NT2/D1 (cell line): Measurements from ENCODE around the gene ELP5.

Source experiments
- DNase-seq: peaks from one replicate; pipeline ENCODE4 v3.0.0-alpha.2; 2011; ENCODE audit warnings: low read depth, low spot score
- H3K27me3 ChIP-seq: 2 replicates; pipeline ENCODE4 v1.6.0; 2011; ENCODE audit warnings: mild to moderate bottlenecking; ENCODE audit not compliant: insufficient read length, insufficient read depth
- H3K36me3 ChIP-seq: 2 replicates; pipeline ENCODE4 v1.6.1; 2011; ENCODE audit warnings: mild to moderate bottlenecking, low read length, mixed read lengths; ENCODE audit not compliant: insufficient read depth, insufficient read length
- H3K4me1 ChIP-seq: 2 replicates; pipeline ENCODE4 v1.5.1; 2011; ENCODE audit not compliant: insufficient read depth, insufficient read length
- H3K4me3 ChIP-seq: 2 replicates; pipeline ENCODE4 v1.5.1; 2011; ENCODE audit warnings: low read depth; ENCODE audit not compliant: insufficient read length
- H3K9ac ChIP-seq: 2 replicates; pipeline ENCODE4 v1.6.0; 2011; ENCODE audit warnings: low read depth; ENCODE audit not compliant: insufficient read length
- H3K9me3 ChIP-seq: 2 replicates; pipeline ENCODE4 v1.5.1; 2011; ENCODE audit warnings: mild to moderate bottlenecking, low read length; ENCODE audit not compliant: insufficient read depth
- SUZ12 ChIP-seq: IDR thresholded peaks from 2 replicates; pipeline ENCODE4 v1.6.1; 2011; ENCODE audit not compliant: insufficient read length, insufficient read depth; ENCODE audit errors: extremely low read depth
- YY1 ChIP-seq: IDR thresholded peaks from 2 replicates; pipeline ENCODE4 v1.6.1; 2011; ENCODE audit not compliant: insufficient read length, insufficient read depth
- ZNF274 ChIP-seq: IDR thresholded peaks from 2 replicates; pipeline ENCODE4 v1.6.1; 2011; ENCODE audit warnings: mild to moderate bottlenecking, low read depth, low read length

ELP5 gene

DNA sequence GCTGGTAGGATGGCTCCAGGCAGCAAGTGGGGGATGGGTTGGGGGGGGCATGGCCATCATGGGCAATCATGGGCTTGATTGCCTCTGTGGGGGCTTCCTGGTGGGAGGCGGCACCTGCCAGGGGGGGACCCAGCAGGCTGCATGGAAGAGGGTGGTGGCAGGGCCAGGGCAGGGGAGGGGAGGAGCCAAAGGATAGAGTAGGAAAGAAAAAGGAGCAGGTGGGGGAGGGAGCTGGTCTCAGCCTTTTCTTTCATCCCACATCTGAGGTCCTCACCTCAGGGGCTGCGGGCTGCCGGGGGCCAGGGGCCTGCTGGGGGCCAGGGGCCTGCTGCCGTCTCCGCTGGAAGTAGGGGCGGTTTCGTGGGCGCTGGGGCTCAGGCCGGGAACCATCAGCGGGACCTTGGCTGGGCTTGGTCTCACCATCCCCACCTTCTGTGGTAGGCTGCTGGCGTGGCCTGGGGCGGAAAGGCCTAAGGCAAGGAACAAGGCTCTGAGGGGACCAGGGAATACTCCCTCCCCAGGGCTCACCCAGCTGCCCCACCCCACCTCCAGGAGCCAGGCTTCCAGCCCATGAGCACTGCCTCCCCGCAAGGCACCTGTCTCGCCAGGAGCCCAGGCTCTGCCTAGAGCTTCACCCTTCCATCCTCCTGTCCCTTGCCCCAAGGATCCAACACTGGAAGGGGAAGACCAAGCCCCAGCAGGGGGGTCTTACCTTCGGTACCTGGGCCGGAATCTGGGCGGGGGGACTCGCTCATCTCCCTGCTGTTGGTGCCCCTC, 37.4 kb downstream of the ELP5 start:
- DNase-seq, result no peak
- Histone ChIP-seq H3K9ac (no peak overlapping the region), H3K4me3 (no peak overlapping the region), H3K9me3 (no peaks in the 10 kb centered on the region), H3K4me1 (peaks cover 9% of the 10 kb centered on the region), H3K36me3 (no peaks in the 10 kb centered on the region), H3K27me3 (no peaks in the 10 kb centered on the region)
- TF ChIP-seq ZNF274 (no peak), YY1 (no peak), SUZ12 (no peak)

DNA sequence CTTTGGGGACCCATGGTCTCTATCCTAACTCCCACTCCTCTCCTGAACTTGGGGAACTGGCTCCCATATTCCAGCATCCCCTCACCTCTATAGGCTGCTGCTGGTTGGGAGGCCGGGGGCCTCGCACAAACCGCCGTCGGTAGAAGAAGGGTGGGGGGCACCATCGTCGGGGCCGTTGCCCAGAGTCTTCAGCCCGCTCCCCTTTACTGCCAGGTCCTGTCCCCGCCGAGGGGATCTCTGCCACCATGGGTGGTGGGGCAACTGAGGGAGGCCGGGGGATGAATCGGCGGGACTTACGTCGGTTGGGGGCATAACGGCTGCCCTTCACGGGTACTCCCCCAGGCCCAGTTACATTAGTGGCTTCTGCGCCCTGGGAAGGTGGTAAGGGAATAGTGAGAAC, 38.2 kb downstream of the ELP5 start:
- Histone ChIP-seq H3K4me3 (no peak overlapping the region), H3K9ac (no peak overlapping the region), H3K4me1 (peaks cover 9% of the 10 kb centered on the region), H3K36me3 (no peaks in the 10 kb centered on the region), H3K27me3 (no peaks in the 10 kb centered on the region), H3K9me3 (no peaks in the 10 kb centered on the region)
- DNase-seq, result no peak
- TF ChIP-seq ZNF274 (no peak), SUZ12 (no peak), YY1 (no peak)

DNA sequence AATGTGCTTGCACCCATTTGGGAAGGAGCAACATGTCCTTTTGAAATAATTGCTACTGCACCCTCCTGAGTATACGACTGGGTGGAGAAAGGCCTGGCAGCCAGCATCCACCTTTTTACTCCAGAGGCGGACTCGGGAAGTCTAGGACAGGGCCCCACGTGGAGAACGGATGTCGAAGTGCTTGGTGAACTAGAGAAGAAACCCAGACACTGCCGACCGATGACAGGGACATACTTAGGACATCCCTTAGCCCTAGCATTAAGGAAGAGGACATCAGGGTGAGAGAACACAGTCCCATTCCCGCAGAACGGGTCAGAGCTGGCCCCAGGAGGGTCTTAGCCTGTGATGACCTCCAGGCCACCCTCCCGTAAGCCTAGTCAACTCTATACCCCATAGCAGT, 38.7 kb downstream of the ELP5 start:
- no peaks in the 10 kb centered on the region for H3K36me3 ChIP-seq
- H3K4me3 ChIP-seq, result no peak overlapping the region
- no peak for DNase-seq
- peaks cover 2% of the 10 kb centered on the region for H3K27me3 ChIP-seq
- H3K4me1 ChIP-seq, result peaks cover 9% of the 10 kb centered on the region
- no peak for TF ChIP-seq SUZ12
- TF ChIP-seq ZNF274, result no peak
- TF ChIP-seq YY1, result no peak
- no peak overlapping the region for H3K9ac ChIP-seq
- H3K9me3 ChIP-seq, result no peaks in the 10 kb centered on the region; the same call in 1 of the 2 replicates

DNA sequence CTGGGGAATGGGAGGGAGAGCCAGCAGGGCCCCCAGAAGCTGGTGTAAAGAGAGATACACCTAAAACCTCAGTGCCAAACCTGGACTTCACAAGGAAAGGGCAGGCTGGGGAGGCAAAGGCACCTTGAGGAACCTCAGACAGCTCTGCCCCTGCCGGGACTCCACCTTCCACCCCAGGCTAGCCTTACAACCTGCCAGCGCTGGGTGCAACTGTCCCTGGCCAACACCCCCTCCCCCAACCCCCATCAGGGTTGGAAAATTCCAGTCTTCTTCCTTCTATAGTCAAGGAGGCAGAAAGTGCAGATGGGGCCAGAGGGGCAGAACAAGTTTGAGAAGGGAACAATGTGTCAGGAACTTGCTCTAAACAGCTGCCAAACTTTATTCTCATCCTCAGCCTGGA, 40.2 kb downstream of the ELP5 start:
- no peaks in the 10 kb centered on the region for H3K36me3 ChIP-seq
- H3K9ac ChIP-seq, result no peak overlapping the region
- no peak overlapping the region for H3K4me3 ChIP-seq
- no peak for TF ChIP-seq YY1
- peaks cover 12% of the 10 kb centered on the region for H3K27me3 ChIP-seq
- H3K9me3 ChIP-seq, result no peaks in the 10 kb centered on the region; the same call in 1 of the 2 replicates
- peaks cover 9% of the 10 kb centered on the region for H3K4me1 ChIP-seq
- no peak for DNase-seq

DNA sequence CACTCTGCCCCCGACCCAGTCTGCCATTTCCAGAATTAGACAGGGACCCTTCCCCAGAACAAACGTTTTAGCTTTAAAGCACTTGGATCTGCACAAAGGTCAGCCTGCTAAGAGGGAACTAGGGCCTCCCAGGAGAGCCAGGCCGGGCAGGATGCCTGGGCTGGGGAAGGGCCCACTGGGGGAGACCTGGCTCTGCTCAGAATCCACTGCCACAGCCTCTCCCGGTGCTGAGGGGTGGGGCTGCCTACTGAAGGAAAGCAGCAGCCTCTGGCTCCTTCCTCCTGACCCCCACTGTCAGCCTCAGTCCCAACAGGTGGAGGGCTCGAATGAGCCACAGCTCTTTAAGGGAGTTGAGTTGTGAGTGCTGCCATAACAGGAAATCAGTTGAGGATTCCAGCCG, 40.7 kb downstream of the ELP5 start:
- peaks cover 9% of the 10 kb centered on the region for H3K4me1 ChIP-seq
- no peaks in the 10 kb centered on the region; the same call in 1 of the 2 replicates for H3K9me3 ChIP-seq
- no peak overlapping the region for H3K9ac ChIP-seq
- H3K27me3 ChIP-seq, result peaks cover 12% of the 10 kb centered on the region
- H3K4me3 ChIP-seq, result no peak overlapping the region
- TF ChIP-seq YY1 (no peak), SUZ12 (no peak), ZNF274 (no peak)
- DNase-seq, result no peak
- no peaks in the 10 kb centered on the region for H3K36me3 ChIP-seq

DNA sequence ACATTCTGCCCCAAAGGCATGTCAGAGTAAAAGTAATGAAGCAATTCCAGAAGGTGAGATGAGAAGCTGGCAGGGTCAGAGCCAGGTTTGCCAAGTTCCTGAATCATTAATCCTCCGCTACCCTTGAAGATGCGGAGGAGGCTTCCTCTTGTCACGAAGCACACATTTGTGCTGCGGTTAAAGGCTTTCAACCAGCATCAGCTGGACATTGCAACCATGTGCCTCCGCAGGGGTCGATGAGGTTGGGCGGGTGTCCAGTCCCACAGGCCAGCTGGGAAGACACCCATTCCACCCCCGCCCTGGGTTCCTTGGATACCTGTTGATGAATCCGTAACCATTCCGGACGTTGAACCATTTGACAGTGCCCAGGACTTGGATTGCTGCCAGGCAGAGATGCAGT, 41.1 kb downstream of the ELP5 start:
- Histone ChIP-seq H3K27me3 (peaks cover 12% of the 10 kb centered on the region), H3K4me3 (peak overlapping the region; percentile 1), H3K9ac (no peak overlapping the region), H3K36me3 (no peaks in the 10 kb centered on the region), H3K9me3 (no peaks in the 10 kb centered on the region; the same call in 1 of the 2 replicates), H3K4me1 (peaks cover 9% of the 10 kb centered on the region)
- no peak for DNase-seq
- TF ChIP-seq YY1 (no peak), ZNF274 (no peak), SUZ12 (no peak)

DNA sequence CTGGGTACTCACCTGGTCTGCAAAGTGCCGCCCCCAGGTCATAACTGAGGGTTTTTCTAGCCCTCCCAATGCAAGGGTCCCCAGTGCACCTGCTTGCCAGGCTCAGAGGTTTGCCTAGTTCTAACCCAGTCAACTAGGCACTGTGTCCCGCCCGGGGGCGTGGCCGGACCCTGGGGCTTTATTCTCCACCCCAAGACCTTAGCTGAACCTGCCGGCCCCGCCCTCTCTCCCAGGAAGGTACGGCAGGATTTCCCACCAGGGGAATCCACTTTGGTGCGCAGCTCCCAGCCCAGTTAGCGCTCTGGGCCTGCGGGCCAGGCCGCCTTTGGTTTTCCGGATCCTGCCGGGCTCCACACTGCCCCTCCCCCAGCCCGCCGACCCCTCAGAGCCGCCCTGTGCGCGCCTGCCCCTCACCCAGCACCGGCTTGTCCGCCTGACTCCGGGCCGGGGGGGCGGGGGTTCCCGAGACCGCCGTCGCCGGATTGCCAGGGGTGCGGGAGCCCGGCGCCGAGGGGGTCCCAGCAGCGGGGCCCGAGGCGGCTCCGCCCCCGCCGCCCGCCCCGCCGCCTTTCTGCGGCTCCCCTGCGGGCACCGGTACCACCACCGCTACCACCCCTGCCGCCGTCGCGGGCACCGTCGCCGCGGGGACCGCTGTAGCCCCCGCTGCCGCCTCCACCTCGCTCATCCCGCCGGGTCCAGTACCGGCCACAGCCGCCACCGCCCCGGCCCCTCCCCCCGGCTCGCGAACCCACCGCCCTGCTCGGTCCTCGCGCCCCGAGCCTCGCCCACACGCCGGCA, 42.0 kb downstream of the ELP5 start:
- Histone ChIP-seq H3K4me3 (peak overlapping the region; percentile 15), H3K27me3 (peaks cover 12% of the 10 kb centered on the region), H3K36me3 (no peaks in the 10 kb centered on the region), H3K4me1 (peaks cover 9% of the 10 kb centered on the region), H3K9ac (peak overlapping the region; percentile 50), H3K9me3 (no peaks in the 10 kb centered on the region; the same call in 1 of the 2 replicates)
- TF ChIP-seq SUZ12 (no peak), YY1 (no peak), ZNF274 (no peak)
- no peak for DNase-seq
